Uterus (tissue), 4 donors: Measurements from ENCODE around the gene ARHGAP15. TPM values are rescaled to one million over a fixed set of nuclear protein-coding genes. Genes with fewer than 3 reads are reported as not detected.

ENCODE experiments used
- DNase-seq, 2 donors: peaks; one replicate each; pipeline ENCODE4 v3.0.0-alpha.2; 2019 to 2020
- H3K27ac ChIP-seq, 2 donors: fragments of 200-600 bp; sonication (generic); 1 replicate in 1 of 2; 2 replicates in 1 of 2; pipeline ENCODE4 v1.5.1; 2016 to 2018
- H3K27me3 ChIP-seq, 2 donors: fragments of 200-600 bp; sonication (generic); one replicate each; pipeline ENCODE4 v1.5.1; 2018 to 2019; ENCODE audit warnings: control low read depth in 1 of 2
- H3K36me3 ChIP-seq, 2 donors: fragments of 200-600 bp; sonication (generic); one replicate each; pipeline ENCODE4 v1.5.1; 2019; ENCODE audit warnings: control low read depth in 1 of 2
- H3K4me1 ChIP-seq, 2 donors: fragments of 200-600 bp; sonication (generic); one replicate each; pipeline ENCODE4 v1.5.1; 2018 to 2019; ENCODE audit warnings: control low read depth in 1 of 2
- H3K4me3 ChIP-seq, 2 donors: fragments of 200-600 bp; sonication (generic); 1 replicate in 1 of 2; 2 replicates in 1 of 2; pipeline ENCODE4 v1.5.1; 2018 to 2019; ENCODE audit warnings: mild to moderate bottlenecking in 1 of 2
- H3K9me3 ChIP-seq, 2 donors: fragments of 200-600 bp; sonication (generic); one replicate each; pipeline ENCODE4 v1.5.1; 2019; ENCODE audit warnings: control low read depth in 1 of 2
- CTCF ChIP-seq, 4 experiments: fragments of 200-600 bp in 2 of 4; fragments of 450-650 bp in 2 of 4; sonication (generic) in 2 of 4; IDR thresholded peaks; one replicate each; pipeline ENCODE4 v1.5.1; 2016 to 2019; ENCODE audit warnings: antibody characterized with exemption in 4 of 4, mild to moderate bottlenecking in 2 of 4, moderate library complexity in 1 of 4
- POLR2A ChIP-seq, 2 donors: fragments of 450-650 bp; IDR thresholded peaks; one replicate each; pipeline ENCODE4 v1.6.1; 2016; ENCODE audit warnings: antibody characterized with exemption in 2 of 2, mild to moderate bottlenecking in 1 of 2, moderate library complexity in 1 of 2
- intact Hi-C: fragments of 100-400 bp; cut with DNase I; formaldehyde crosslinking; loops from one replicate; pipeline ENCODE4 v1.15.1; 2023; ENCODE audit warnings: low total_unique reads
- total RNA-seq, 4 donors: library from RNA; depleted of rRNA in 3 of 4; stranded (reverse); fragments of >200 nt in 3 of 4; gene quantifications; one replicate each; pipeline versions ENCODE4 v1.1.0 to v1.2.4, GENCODE V29; 2014 to 2023
- donor health status: DM: yes; HTN: yes; CAD: no.

Gene ARHGAP15
- total RNA-seq, 4 donors from 2014 or later = 0.88 to 28.4 (median 6.6) TPM

DNA sequence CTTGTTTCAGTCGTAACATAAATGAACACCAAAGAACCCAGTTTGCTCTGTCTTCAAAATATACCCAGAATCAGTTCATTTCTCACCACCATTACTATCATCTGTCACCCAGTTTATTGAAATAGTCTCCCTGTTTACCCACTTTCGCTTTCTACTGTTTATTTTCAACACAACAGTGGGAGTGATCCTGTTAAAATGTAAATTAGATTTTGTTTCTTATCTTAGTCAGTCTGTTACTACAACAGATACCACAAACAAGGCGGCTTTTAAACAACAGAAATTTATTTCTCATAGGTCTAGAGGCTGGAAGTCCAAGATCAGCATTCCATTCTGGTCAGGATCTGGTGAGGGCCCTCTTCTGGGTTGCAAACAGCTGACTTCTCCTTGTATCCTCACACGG is 74.8 kb downstream of the ARHGAP15 start:
- no peaks in the 10 kb centered on the region for H3K27me3 ChIP-seq
- intact Hi-C loops = no loop called here
- no peaks in the 10 kb centered on the region for H3K9me3 ChIP-seq
- H3K4me1 ChIP-seq = no peaks in the 10 kb centered on the region
- no peak overlapping the region for H3K4me3 ChIP-seq
- no peaks in the 10 kb centered on the region for H3K36me3 ChIP-seq
- TF ChIP-seq POLR2A (IDR thresholded peaks at IDR 0.05) = no peak
- no peak for TF ChIP-seq CTCF (IDR thresholded peaks at IDR 0.05)
- no peak for DNase-seq
- H3K27ac ChIP-seq = no peak overlapping the region

DNA sequence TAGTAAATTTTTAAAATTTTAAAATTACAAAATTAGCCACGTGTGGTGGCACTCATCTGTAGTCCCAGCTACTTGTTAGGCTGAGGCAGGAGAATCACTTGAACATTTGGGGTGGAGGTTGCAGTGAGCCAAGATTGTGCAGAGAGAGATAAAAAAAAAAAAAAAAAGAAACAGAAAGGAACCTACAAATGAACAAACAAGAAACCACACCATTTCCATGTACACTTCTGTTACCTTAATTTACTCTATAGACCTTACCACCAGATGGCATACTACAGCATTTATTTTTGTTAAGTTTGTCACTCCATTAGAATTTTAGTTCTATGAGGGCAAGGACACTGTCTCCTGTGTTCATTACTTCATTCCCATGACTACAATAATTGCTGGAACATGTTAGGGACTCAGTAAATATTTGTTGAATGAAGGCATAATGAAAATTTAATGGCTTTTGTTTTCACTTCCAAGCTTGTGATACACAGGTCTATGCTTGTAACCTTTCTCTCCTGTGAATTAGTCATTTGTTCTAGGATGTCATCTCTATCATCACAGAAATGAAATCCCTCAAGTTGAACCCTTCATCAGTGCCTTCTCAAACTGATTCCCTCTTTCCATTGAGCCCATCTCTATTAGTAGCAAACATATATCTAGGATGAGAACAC is 76.0 kb downstream of the ARHGAP15 start:
- no peak overlapping the region for H3K27ac ChIP-seq
- intact Hi-C loops = no loop called here
- no peak for TF ChIP-seq CTCF (IDR thresholded peaks at IDR 0.05)
- H3K4me3 ChIP-seq = no peak overlapping the region
- DNase-seq = no peak
- no peaks in the 10 kb centered on the region for H3K4me1 ChIP-seq
- H3K9me3 ChIP-seq = no peaks in the 10 kb centered on the region
- no peaks in the 10 kb centered on the region for H3K36me3 ChIP-seq
- H3K27me3 ChIP-seq = no peaks in the 10 kb centered on the region

- DNase-seq = no peak
- Histone ChIP-seq H3K27me3 (no peaks in the 10 kb centered on the region), H3K27ac (no peak overlapping the region), H3K36me3 (no peaks in the 10 kb centered on the region), H3K4me3 (no peak overlapping the region), H3K4me1 (no peaks in the 10 kb centered on the region), H3K9me3 (no peaks in the 10 kb centered on the region)
- TF ChIP-seq CTCF (IDR thresholded peaks at IDR 0.05) = no peak
- TF ChIP-seq POLR2A (IDR thresholded peaks at IDR 0.05) = no peak
- intact Hi-C loops = no loop called here
These were observed 80.6 kb downstream of the ARHGAP15 start for GRCh38 chr2:143209570-143210445.

- DNase-seq = no peak
- H3K9me3 ChIP-seq = no peaks in the 10 kb centered on the region
- no peaks in the 10 kb centered on the region for H3K36me3 ChIP-seq
- intact Hi-C loops = no loop called here
- no peaks in the 10 kb centered on the region for H3K27me3 ChIP-seq
- no peaks in the 10 kb centered on the region for H3K4me1 ChIP-seq
- TF ChIP-seq CTCF (IDR thresholded peaks at IDR 0.05) (no peak), POLR2A (IDR thresholded peaks at IDR 0.05) (no peak)
- H3K27ac ChIP-seq = no peak overlapping the region
- H3K4me3 ChIP-seq = no peak overlapping the region
These were observed 81.2 kb downstream of the ARHGAP15 start for GRCh38 chr2:143210446-143210819.

- intact Hi-C loops = no loop called here
- Histone ChIP-seq H3K27me3 (no peaks in the 10 kb centered on the region), H3K9me3 (no peaks in the 10 kb centered on the region), H3K4me1 (no peaks in the 10 kb centered on the region), H3K27ac (no peak overlapping the region), H3K36me3 (no peaks in the 10 kb centered on the region), H3K4me3 (no peak overlapping the region)
- no peak for TF ChIP-seq POLR2A (IDR thresholded peaks at IDR 0.05)
- TF ChIP-seq CTCF (IDR thresholded peaks at IDR 0.05) = no peak
- no peak for DNase-seq
These were observed 88.4 kb downstream of the ARHGAP15 start for GRCh38 chr2:143217512-143218115.
